HCT116 (cell line): Measurements from ENCODE around the gene PRPF6. TPM values are rescaled to one million over a fixed set of nuclear protein-coding genes. Genes with fewer than 3 reads are reported as not detected.

Experiments used
- ATAC-seq: fragments of 200-7000 bp; cut with Tn5 transposase; 2 replicates; pipeline ENCODE4 v1.9.1; 2020; ENCODE audit warnings: mild to moderate bottlenecking, moderate library complexity
- BruUV-seq: library from RNA; stranded (reverse); fragments of 400-500 nt; replicated peaks from 2 replicates; lab custom pipeline; 2021; lab: Mats Ljungman, UMichigan
- CTCF ChIA-PET: fragments of 300-600 bp; sonication (Branson Sonifier 250); formaldehyde crosslinking; loops from one replicate; lab custom pipeline; 2021; ENCODE audit warnings: antibody characterized with exemption; lab: Charles Lee
- POLR2A ChIA-PET: fragments of 300-600, 350-600 bp; sonication (Branson Sonifier 250); formaldehyde crosslinking; loops from one replicate; lab custom pipeline; 2021; ENCODE audit warnings: antibody characterized with exemption; lab: Charles Lee
- RAD21 ChIA-PET, 2 experiments: fragments of 300-600 bp; sonication (Branson Sonifier 250); formaldehyde crosslinking; loops; one replicate each; lab custom pipeline; 2023; ENCODE audit warnings: low total read pairs in 2 of 2; ENCODE audit not compliant: uncharacterized antibody in 2 of 2, unreplicated experiment in 2 of 2, low non-redundant PET in 1 of 2; lab: Charles Lee
- DNase-seq: peaks from one replicate; pipeline ENCODE4 v3.0.0-alpha.2; 2010; ENCODE audit warnings: low read depth, low spot score
- H2AFZ ChIP-seq: fragments of 200-600 bp; shearing (Covaris generic), sonication (generic); 2 replicates; pipeline ENCODE4 v1.6.1; 2017; ENCODE audit warnings: low read depth, mixed run types, mixed read lengths, antibody characterized with exemption, low read length; ENCODE audit not compliant: poor library complexity, severe bottlenecking
- H3K27ac ChIP-seq: 2 replicates; pipeline ENCODE4 v1.5.1; 2012; ENCODE audit warnings: low read depth, low read length
- H3K27me3 ChIP-seq: fragments of 200-600 bp; sonication (generic); 2 replicates; pipeline ENCODE4 v1.6.1; 2016; ENCODE audit warnings: mixed run types, low read length, mixed read lengths; ENCODE audit not compliant: insufficient read depth
- H3K36me3 ChIP-seq, 2 experiments: fragments of 200-500 bp in 1 of 2; fragments of 200-600 bp in 1 of 2; sonication (Bioruptor generic) in 1 of 2; sonication (generic) in 1 of 2; 2 replicates each; pipeline versions ENCODE4 v1.5.1 to v1.6.1; 2014 to 2016; ENCODE audit warnings: low read length in 2 of 2, inconsistent platforms in 1 of 2, mixed read lengths in 1 of 2, mixed run types in 1 of 2; ENCODE audit not compliant: insufficient read depth in 2 of 2, control insufficient read depth in 1 of 2
- H3K4me1 ChIP-seq, 2 experiments: fragments of 200-600 bp in 1 of 2; sonication (generic) in 1 of 2; 2 replicates each; pipeline versions ENCODE4 v1.5.1 to v1.6.1; 2012 to 2017; ENCODE audit warnings: low read length in 2 of 2, inconsistent platforms in 1 of 2, mild to moderate bottlenecking in 1 of 2, mixed read lengths in 1 of 2, mixed run types in 1 of 2, moderate library complexity in 1 of 2; ENCODE audit not compliant: insufficient read depth in 2 of 2, control insufficient read depth in 1 of 2
- H3K4me2 ChIP-seq: fragments of 200-600 bp; sonication (generic); 2 replicates; pipeline ENCODE4 v1.6.1; 2017; ENCODE audit warnings: mixed run types, low read length, mixed read lengths
- H3K4me3 ChIP-seq, 2 experiments: fragments of 200-600 bp in 1 of 2; sonication (generic) in 1 of 2; replicated peaks in 1 of 2; 2 replicates each; pipeline ENCODE4 v1.5.1; 2011 to 2016; ENCODE audit warnings: low read length in 2 of 2, control low read depth in 1 of 2, low read depth in 1 of 2, mild to moderate bottlenecking in 1 of 2, mixed read lengths in 1 of 2, mixed run types in 1 of 2
- H3K79me2 ChIP-seq: fragments of 200-600 bp; sonication (generic); 2 replicates; pipeline ENCODE4 v1.6.1; 2017; ENCODE audit warnings: mild to moderate bottlenecking, mixed run types, low read length, moderate library complexity, mixed read lengths; ENCODE audit not compliant: insufficient read depth
- H3K9ac ChIP-seq: fragments of 200-600 bp; sonication (generic); 2 replicates; pipeline ENCODE4 v1.6.1; 2016; ENCODE audit warnings: low read length, mixed read lengths
- H3K9me2 ChIP-seq: fragments of 200-600 bp; sonication (generic), shearing (Covaris generic); 2 replicates; pipeline ENCODE4 v1.6.1; 2017; ENCODE audit warnings: mixed run types, mild to moderate bottlenecking, moderate library complexity; ENCODE audit not compliant: insufficient read depth
- H3K9me3 ChIP-seq, 2 experiments: fragments of 200-500 bp in 1 of 2; fragments of 200-600 bp in 1 of 2; sonication (Bioruptor generic) in 1 of 2; sonication (generic) in 1 of 2; 2 replicates each; pipeline ENCODE4 v1.6.1; 2014 to 2017; ENCODE audit warnings: low read length in 2 of 2, mixed read lengths in 2 of 2, inconsistent platforms in 1 of 2, low read depth in 1 of 2, mild to moderate bottlenecking in 1 of 2, mixed run types in 1 of 2, moderate library complexity in 1 of 2; ENCODE audit not compliant: control insufficient read depth in 1 of 2, insufficient read depth in 1 of 2
- H4K20me1 ChIP-seq: fragments of 200-600 bp; sonication (generic), shearing (Covaris generic); 2 replicates; pipeline ENCODE4 v1.6.1; 2017; ENCODE audit warnings: mixed run types, mild to moderate bottlenecking, moderate library complexity; ENCODE audit not compliant: insufficient read depth
- CBX3 ChIP-seq: IDR thresholded peaks from 2 replicates; pipeline ENCODE4 v1.6.1; 2012; ENCODE audit warnings: low read depth
- EZH2 ChIP-seq: fragments of 200-600 bp; sonication (generic); IDR thresholded peaks from 2 replicates; pipeline ENCODE4 v1.6.1; 2017; ENCODE audit warnings: antibody characterized with exemption, mixed run types
- POLR2AphosphoS5 ChIP-seq: IDR thresholded peaks from 2 replicates; pipeline ENCODE4 v1.6.1; 2011; ENCODE audit warnings: mild to moderate bottlenecking, low read depth, low read length, moderate library complexity
- REST ChIP-seq: IDR thresholded peaks from 2 replicates; pipeline ENCODE4 v1.6.1; 2012; ENCODE audit warnings: low read depth
- ZBTB33 ChIP-seq: IDR thresholded peaks from 2 replicates; pipeline ENCODE4 v1.6.1; 2011; ENCODE audit warnings: mild to moderate bottlenecking, low read length, moderate library complexity; ENCODE audit not compliant: insufficient replicate concordance; ENCODE audit errors: extremely low read depth
- ZNF274 ChIP-seq: fragments of 200-500 bp; sonication (Bioruptor generic); IDR thresholded peaks from 2 replicates; pipeline ENCODE4 v1.6.1; 2014; ENCODE audit warnings: mild to moderate bottlenecking, low read depth, low read length, inconsistent platforms
- intact Hi-C: fragments of 100-400 bp; cut with micrococcal nuclease; formaldehyde crosslinking; loops from 2 replicates; pipeline ENCODE4 v1.10.0; 2022
- total RNA-seq: library from RNA; stranded (reverse); gene quantifications from one replicate; pipeline ENCODE4 v1.2.1, GENCODE V29; 2021; ENCODE audit not compliant: unreplicated experiment
- TF ChIP-seq, protein P1 (sequence below): IDR thresholded peaks from 2 replicates; pipeline ENCODE4 v1.6.1; 2012

Gene PRPF6
- total RNA-seq, 1 experiment from 2014 or later: 74.9 TPM

GRCh38 chr20:64040231-64041039 is 59.5 kb downstream of the PRPF6 start:
- Histone ChIP-seq H2AFZ (no peak overlapping the region), H3K9ac (no peak overlapping the region), H3K4me1 (peaks cover 16 to 34% of the 10 kb centered on the region in 2 experiments), H3K79me2 (no peaks in the 10 kb centered on the region), H3K9me2 (no peaks in the 10 kb centered on the region), H3K4me2 (no peak overlapping the region), H3K36me3 (no peaks in the 10 kb centered on the region), H3K27ac (no peak overlapping the region), H3K27me3 (no peaks in the 10 kb centered on the region), H4K20me1 (no peaks in the 10 kb centered on the region), H3K4me3 (no peak overlapping the region), H3K9me3 (no peaks in the 10 kb centered on the region)
- POLR2A ChIA-PET: no interaction called here
- TF ChIP-seq REST: no peak
- no peak for TF ChIP-seq ZBTB33
- TF ChIP-seq, protein P1, sequence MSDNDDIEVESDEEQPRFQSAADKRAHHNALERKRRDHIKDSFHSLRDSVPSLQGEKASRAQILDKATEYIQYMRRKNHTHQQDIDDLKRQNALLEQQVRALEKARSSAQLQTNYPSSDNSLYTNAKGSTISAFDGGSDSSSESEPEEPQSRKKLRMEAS: no peak
- TF ChIP-seq POLR2AphosphoS5: no peak
- no peak for TF ChIP-seq CBX3
- TF ChIP-seq EZH2: no peak
- TF ChIP-seq ZNF274: no peak
- ATAC-seq (no peak), DNase-seq (no peak)
- CTCF ChIA-PET: interaction anchor here (1.0 to 5.1 kb wide), 5 partner anchors 14 to 503 kb away, joined by 3 to 35 read pairs (median 14); partner anchors contain the start of gene PRPF6
- RAD21 ChIA-PET: no interaction called here
- intact Hi-C loops: no loop called here
- BruUV-seq: no TSS peak
